Skin of body (tissue), 2 donors: ENCODE data around the gene ZDHHC1. TPM values are rescaled to one million over a fixed set of nuclear protein-coding genes. Genes with fewer than 3 reads are reported as not detected.
A peak's percentile ranks its signal among the peaks of the same experiment; 100 is the strongest.
"Not testable (repeated sequence)": the region's sequence is repeated elsewhere in the genome, so short reads cannot be mapped to it uniquely, and the experiment has no call there.

Experiments used
- DNase-seq: peaks from one replicate; lab custom pipeline; 2025; lab: John Stamatoyannopoulos, UW
- total RNA-seq: library from RNA; depleted of rRNA; stranded (reverse); fragments of >200 nt; gene quantifications from one replicate; pipeline ENCODE4 v1.2.3, GENCODE V29; 2014

ZDHHC1 gene
- total RNA-seq, 1 donor from 2014 or later: 7.0 TPM

GRCh38 chr16:67394155-67395104 is 21.8 kb downstream of the ZDHHC1 start:
- no peak for DNase-seq

- no peak for DNase-seq
Measured at GRCh38 chr16:67393788-67394154, 22.5 kb downstream of the ZDHHC1 start.

DNA sequence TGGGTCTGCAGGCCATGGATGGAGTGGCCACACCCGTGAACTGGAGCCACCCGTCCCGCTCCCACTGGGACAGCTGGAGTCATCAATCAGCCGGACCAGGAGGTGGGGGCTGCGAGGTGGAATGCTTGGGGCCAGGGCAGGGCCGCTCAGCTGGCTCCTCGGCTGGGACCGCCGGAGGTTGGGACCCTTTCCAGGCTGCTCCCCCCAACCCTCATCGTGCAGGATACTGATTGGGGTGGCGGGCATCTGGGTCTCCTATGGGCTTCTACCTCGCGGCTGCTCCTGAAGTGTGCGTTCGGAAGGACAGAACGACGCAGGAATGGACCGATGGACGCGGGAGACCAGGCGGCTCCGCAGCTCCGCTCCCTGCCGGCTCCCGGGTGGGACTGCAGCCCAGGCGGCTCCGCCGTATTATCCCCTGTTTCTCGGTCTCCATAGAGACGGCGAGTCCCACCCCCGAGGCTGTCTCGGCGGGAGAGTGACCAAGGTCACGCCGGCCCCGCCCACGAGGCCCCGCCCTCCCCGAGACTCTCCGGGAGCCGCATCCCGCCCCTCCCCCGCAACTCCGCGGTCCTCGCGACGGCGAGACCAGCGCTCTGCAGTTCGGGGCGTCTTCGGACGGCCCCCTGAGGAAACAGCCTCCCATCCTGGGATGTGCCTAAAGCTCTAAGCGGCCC is 23.0 kb downstream of the ZDHHC1 start, which contains the start of gene TPPP3:
Gene TPPP3, minus strand, starts transcription at position 388 of the 677 bp plus-strand sequence. CDS start 2,387 bp downstream, outside the sequence.
- peak; percentile 77 for DNase-seq

- DNase-seq: no peak
Measured at GRCh38 chr16:67392301-67393059, 23.8 kb downstream of the ZDHHC1 start.

DNA sequence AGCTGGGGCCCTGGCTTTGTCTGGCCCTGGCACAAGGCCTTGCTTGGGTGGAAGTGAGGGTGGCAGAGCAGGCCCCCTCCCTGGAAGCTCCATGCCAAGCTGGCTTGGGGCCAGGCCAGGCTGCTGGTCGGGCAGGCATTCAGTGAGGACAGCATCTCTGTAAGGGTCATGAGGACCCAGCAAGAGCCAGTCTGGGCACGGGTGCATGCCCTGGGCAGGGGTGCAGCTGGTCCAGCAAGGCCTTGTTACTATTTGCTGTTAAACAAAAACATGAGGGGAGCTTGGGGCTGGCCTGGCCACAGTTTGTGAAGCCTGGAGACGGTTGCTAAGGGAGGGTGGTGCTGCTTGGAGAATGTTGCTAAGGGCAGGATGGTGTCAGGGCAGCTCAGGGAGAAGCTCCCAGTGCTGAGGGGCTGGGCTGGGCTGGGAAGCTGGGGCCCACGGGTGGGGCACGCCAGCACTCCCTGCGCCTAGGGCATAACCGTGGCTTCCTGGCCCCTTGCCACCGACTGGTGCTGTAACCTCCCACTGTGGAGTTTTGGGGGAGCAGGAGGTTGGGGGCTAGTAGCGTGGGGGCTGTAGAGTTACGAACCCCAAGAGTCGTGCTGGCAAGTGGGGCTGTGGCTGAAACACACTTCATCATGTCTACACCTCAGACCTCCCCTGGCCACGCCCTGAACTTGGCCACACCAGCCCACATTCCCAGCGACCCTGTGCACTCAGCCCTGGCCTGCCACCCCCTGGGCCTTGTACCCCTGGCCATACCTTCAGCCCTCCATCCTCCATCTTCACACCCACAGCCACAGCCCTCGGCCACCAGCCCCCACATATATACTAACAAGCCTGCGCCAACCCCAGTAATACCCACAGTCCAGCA is 24.6 kb downstream of the ZDHHC1 start:
- DNase-seq: no peak

GRCh38 chr16:67390816-67391423 is 25.4 kb downstream of the ZDHHC1 start:
- no peak for DNase-seq

DNA sequence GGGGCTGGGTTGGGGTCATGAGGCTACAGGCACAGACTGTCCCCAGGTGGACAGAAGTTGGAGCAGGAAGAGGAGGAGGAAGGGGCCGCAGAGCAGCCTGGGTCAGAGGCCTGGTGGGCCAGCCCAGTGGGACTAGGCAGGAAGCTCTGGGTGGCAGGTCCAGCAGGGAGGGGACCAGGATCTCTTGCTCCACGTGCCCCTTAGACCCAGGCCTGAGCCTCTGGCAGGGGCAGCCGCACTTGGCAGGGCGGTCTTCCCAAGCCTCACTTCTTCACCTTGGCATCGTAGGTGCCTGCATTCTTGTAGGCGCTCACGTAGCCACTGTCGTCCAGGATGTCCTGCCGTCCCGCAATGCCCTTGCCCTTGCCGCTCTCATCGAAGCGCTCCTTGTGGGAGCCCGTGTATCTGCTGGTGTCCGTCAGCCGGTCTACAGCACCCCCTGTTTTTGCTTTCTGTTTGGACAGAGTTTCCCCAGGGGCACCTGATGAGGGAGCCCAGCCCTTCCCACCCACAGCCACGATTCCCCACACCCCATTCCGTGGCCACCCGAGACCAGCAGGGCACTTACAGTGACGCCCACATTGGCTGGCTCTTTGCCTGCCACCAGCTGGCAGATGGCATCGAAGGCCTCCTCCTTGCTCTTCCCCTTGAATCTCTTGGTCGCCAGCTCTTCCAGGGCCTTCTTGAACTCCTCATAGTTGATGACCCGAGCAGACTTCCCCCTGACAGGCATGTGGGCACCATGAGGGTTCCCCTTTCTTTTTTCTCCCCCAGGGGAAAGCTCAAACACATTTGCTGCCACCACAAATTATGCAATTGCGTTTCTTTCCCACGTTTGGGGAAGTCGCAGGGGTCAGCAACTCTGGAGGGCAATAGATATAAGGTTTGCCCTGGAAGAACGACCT is 26.1 kb downstream of the ZDHHC1 start:
- no peak for DNase-seq

GRCh38 chr16:67388591-67388990 is 27.7 kb downstream of the ZDHHC1 start:
- no peak for DNase-seq

GRCh38 chr16:67388191-67388590 is 28.1 kb downstream of the ZDHHC1 start:
- DNase-seq: no peak

GRCh38 chr16:67387479-67388079 is 28.7 kb downstream of the ZDHHC1 start:
- DNase-seq: no peak

DNA sequence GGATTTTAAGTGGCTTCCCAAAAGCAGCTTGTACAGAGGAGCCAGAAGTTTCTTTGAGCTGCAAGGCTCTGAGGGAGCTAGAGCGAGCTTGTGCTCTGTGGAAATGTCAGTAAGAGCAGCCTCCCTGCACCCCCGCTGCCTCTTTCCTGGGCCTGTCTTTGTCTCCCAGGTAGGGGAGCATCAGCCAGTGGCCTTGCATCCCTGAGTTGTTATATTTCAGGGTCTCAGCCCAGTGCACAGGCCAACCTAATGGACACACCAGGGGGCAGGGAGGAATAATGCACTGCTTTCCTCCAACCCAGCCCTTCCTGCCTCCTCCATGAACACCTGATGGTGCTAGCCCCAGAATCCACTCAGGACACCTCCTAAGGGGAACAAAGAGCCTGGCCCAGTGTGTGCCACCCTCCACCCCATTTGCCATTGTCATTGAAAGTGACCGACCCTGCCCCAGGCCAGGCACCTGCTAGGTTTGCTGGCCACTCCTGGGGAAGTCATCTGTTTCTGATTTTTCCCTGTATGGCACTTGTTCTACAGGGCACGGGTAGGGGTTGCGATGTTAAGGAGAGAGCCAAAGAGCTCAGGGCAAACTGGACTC is 29.3 kb downstream of the ZDHHC1 start:
- DNase-seq: no peak

DNA sequence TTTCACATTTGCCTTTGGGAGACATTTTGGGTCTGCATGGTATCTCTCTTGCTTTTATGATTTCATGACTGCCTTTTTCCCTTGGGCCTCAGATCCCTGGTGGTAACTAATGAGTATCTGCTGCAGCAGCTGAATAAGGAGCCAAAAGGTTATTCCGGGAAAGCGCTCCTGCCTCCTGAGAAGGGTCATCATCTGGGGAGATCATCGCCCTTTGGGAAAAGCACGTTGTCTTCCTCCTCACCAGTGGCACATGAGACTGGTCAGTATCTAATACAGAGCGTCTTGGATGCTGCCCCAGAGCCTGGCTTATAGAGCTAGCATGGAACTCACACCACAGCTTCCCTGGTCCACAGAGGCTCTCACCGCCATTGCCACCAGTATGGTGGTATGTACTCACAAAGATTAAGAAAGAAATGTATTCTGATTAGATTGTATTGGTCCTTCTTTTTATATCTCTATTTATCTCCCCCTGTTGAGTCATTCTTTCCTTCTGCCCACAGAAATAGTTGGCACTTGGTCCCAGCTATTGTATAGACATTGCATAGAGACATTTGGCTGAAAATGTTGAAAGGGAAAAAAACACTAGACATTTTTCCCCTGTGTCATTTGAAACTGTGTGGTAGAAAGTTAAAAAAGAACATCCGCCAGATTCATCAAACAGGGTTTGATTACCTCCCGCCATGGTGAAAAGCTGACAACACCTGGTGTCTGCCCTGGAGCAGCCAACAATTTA is 31.3 kb downstream of the ZDHHC1 start:
- no peak for DNase-seq

- no peak for DNase-seq
Measured at GRCh38 chr16:67383284-67383683, 33.0 kb downstream of the ZDHHC1 start.

GRCh38 chr16:67378642-67379041 is 37.6 kb downstream of the ZDHHC1 start:
- DNase-seq: no peak

- DNase-seq: not testable (repeated sequence)
Measured at GRCh38 chr16:67376012-67376411, 40.3 kb downstream of the ZDHHC1 start.

DNA sequence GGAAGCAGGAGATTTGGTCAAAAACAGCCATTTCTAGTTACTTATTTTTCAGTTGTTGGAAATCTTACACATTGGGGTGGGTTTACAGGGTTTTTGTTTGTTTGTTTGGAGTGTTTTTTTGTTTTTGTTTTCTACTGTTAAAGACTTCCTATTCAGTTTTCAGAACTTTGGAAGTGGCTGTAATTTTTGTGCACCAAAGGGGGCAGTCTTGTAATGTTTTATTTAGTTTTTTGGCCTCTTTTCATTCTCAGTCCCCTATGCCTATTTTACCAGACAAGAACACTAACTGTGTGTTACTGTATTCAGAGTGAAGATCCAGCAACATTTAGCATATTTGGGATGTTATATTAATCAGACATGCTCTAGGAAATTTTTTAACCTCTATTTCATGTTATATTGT is 43.6 kb downstream of the ZDHHC1 start:
- no peak for DNase-seq

DNA sequence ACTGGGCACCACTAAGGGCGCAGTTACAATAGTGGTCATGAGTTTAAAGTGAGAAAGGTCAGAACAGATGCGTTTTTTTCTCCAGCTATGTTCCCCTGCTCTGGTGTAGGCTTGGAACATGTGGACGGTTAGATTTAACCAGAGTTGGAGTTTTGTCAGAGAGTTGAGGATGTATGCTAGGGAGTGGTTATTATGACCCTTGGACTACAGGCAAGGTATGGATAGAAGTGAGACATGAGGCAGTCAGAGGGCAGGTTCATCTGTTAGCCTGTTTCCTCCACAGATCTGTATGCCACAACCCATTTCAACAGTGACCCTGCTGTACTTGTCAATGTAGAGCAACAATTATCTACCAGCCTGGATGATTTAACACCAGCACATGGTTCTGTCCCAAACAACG is 45.6 kb downstream of the ZDHHC1 start:
- DNase-seq: no peak
